GM12878 (cell line): ENCODE data around the gene CACUL1. TPM values are rescaled to one million over a fixed set of nuclear protein-coding genes. Genes with fewer than 3 reads are reported as not detected.

Source experiments
- ATAC-seq: fragments of 200-7000 bp; cut with Tn5 transposase; 3 replicates; pipeline ENCODE4 v1.9.1; 2020; ENCODE audit warnings: mild to moderate bottlenecking, moderate library complexity
- BruUV-seq: library from RNA; stranded (reverse); fragments of 400-500 nt; replicated peaks from 2 replicates; lab custom pipeline; 2021; lab: Mats Ljungman, UMichigan
- CTCF ChIA-PET: fragments of 300-600 bp; sonication (Branson Sonifier 250); formaldehyde crosslinking; extraction: SDS; loops from one replicate; lab custom pipeline; 2021; ENCODE audit warnings: inconsistent platforms; lab: Yijun Ruan, JAX
- POLR2A ChIA-PET: fragments of 350-600 bp; formaldehyde crosslinking; extraction: SDS; loops from one replicate; lab custom pipeline; 2021; ENCODE audit warnings: inconsistent platforms; lab: Charles Lee
- RAD21 ChIA-PET: fragments of 300-600 bp; sonication (Branson Sonifier 250); formaldehyde crosslinking; loops from one replicate; lab custom pipeline; 2023; ENCODE audit warnings: antibody characterized with exemption; ENCODE audit not compliant: unreplicated experiment; lab: Charles Lee
- SMC1A ChIA-PET: fragments of 300-600 bp; sonication (Branson Sonifier 250); formaldehyde crosslinking; loops from one replicate; lab custom pipeline; 2023; ENCODE audit not compliant: unreplicated experiment, uncharacterized antibody; lab: Charles Lee
- DNase-seq: peaks from one replicate; pipeline ENCODE4 v3.0.0-alpha.2; 2011; ENCODE audit warnings: low read depth, low spot score
- FAIRE-seq: peaks from 3 replicates; lab custom pipeline; 2011; peaks lifted over from hg19 to GRCh38; lab: Jason Lieb, UNC
- H2AFZ ChIP-seq: 2 replicates; pipeline ENCODE4 v1.6.0; 2011; ENCODE audit warnings: low read depth, low read length, control low read depth; ENCODE audit not compliant: control insufficient read depth
- H3K27ac ChIP-seq: 2 replicates; pipeline ENCODE4 v1.5.1; 2011; ENCODE audit warnings: control low read depth; ENCODE audit not compliant: control insufficient read depth, insufficient read depth
- H3K27me3 ChIP-seq, 2 experiments: replicated peaks in 1 of 2; 2 replicates each; pipeline versions ENCODE4 v1.6.0 to v1.6.1; 2011; ENCODE audit warnings: low read length in 1 of 2; ENCODE audit not compliant: control insufficient read depth in 2 of 2, insufficient read depth in 2 of 2
- H3K36me3 ChIP-seq, 2 experiments: 2 replicates each; pipeline ENCODE4 v1.5.1; 2011; ENCODE audit warnings: low read length in 1 of 2; ENCODE audit not compliant: control insufficient read depth in 2 of 2, insufficient read depth in 2 of 2
- H3K4me1 ChIP-seq: 2 replicates; pipeline ENCODE4 v1.6.1; 2011; ENCODE audit warnings: mild to moderate bottlenecking, low read length, moderate library complexity, mixed read lengths; ENCODE audit not compliant: control insufficient read depth, insufficient read depth
- H3K4me2 ChIP-seq: 2 replicates; pipeline ENCODE4 v1.6.0; 2011; ENCODE audit warnings: control low read depth; ENCODE audit not compliant: control insufficient read depth, insufficient read depth
- H3K4me3 ChIP-seq: fragments of 200-600 bp; sonication (generic); 2 replicates; pipeline ENCODE4 v1.5.1; 2016
- H3K79me2 ChIP-seq: 2 replicates; pipeline ENCODE4 v1.6.0; 2011; ENCODE audit warnings: low read length; ENCODE audit not compliant: control insufficient read depth, insufficient read depth
- H3K9ac ChIP-seq: 2 replicates; pipeline ENCODE4 v1.8.0; 2011; ENCODE audit warnings: low read length, control low read depth, mixed read lengths; ENCODE audit not compliant: control insufficient read depth, insufficient read depth
- H3K9me3 ChIP-seq: replicated peaks from 3 replicates; pipeline ENCODE4 v1.5.1; 2011; ENCODE audit warnings: mild to moderate bottlenecking, low read length; ENCODE audit not compliant: control insufficient read depth, insufficient read depth
- H4K20me1 ChIP-seq: 2 replicates; pipeline ENCODE4 v1.6.0; 2011; ENCODE audit not compliant: control insufficient read depth, insufficient read depth
- BRCA1 ChIP-seq: IDR thresholded peaks from 2 replicates; pipeline ENCODE4 v1.6.1; 2011; ENCODE audit warnings: low read depth, low read length, improper control_type of control experiment
- CBX5 ChIP-seq: sonication (generic); IDR thresholded peaks from 2 replicates; pipeline ENCODE4 v1.6.1; 2016; ENCODE audit warnings: low read depth, moderate library complexity, mild to moderate bottlenecking, inconsistent platforms
- CHD4 ChIP-seq: fragments of 200-600 bp; sonication (generic); IDR thresholded peaks from 2 replicates; pipeline ENCODE4 v1.6.1; 2016; ENCODE audit warnings: mild to moderate bottlenecking
- ETV6 ChIP-seq, 2 experiments: fragments of 450-650 bp in 1 of 2; IDR thresholded peaks in 1 of 2; conservative IDR thresholded peaks in 1 of 2; 2 replicates each; pipeline ENCODE4 v1.6.1; 2014; ENCODE audit warnings: antibody characterized with exemption in 1 of 2, borderline replicate concordance in 1 of 2, low read depth in 1 of 2, mild to moderate bottlenecking in 1 of 2, moderate library complexity in 1 of 2
- JUNB ChIP-seq: IDR thresholded peaks from 2 replicates; pipeline ENCODE4 v1.6.1; 2016; ENCODE audit warnings: antibody characterized with exemption, mild to moderate bottlenecking
- JUND ChIP-seq: IDR thresholded peaks from 2 replicates; pipeline ENCODE4 v1.6.1; 2012; ENCODE audit warnings: low read depth, mild to moderate bottlenecking, low read length, improper control_type of control experiment, moderate library complexity
- LARP7 ChIP-seq: fragments of 450-650 bp; IDR thresholded peaks from 2 replicates; pipeline ENCODE4 v1.6.1; 2017; ENCODE audit warnings: mild to moderate bottlenecking
- MYB ChIP-seq: fragments of 150-350 bp; IDR thresholded peaks from 2 replicates; pipeline ENCODE4 v1.6.1; 2014; ENCODE audit warnings: mild to moderate bottlenecking, low read depth, low read length, borderline replicate concordance
- NFYB ChIP-seq: IDR thresholded peaks from 2 replicates; pipeline ENCODE4 v1.6.1; 2011; ENCODE audit warnings: low read depth, mild to moderate bottlenecking, low read length, improper control_type of control experiment, moderate library complexity; ENCODE audit not compliant: insufficient read depth
- PAX8 ChIP-seq: fragments of 450-650 bp; IDR thresholded peaks from 2 replicates; pipeline ENCODE4 v1.6.1; 2017; ENCODE audit warnings: mild to moderate bottlenecking, moderate library complexity
- SPI1 ChIP-seq: IDR thresholded peaks from 2 replicates; pipeline ENCODE4 v1.6.1; 2011; ENCODE audit warnings: low read depth, mild to moderate bottlenecking, low read length, moderate library complexity, borderline replicate concordance; ENCODE audit not compliant: insufficient read depth
- TCF3 ChIP-seq: IDR thresholded peaks from 2 replicates; pipeline ENCODE4 v1.6.1; 2012; ENCODE audit warnings: low read depth, mild to moderate bottlenecking, low read length, borderline replicate concordance; ENCODE audit not compliant: insufficient read depth
- ZZZ3 ChIP-seq: IDR thresholded peaks from 2 replicates; pipeline ENCODE4 v1.6.1; 2011; ENCODE audit warnings: low read depth; ENCODE audit not compliant: control insufficient read depth, insufficient read length
- WGBS: methylation state at CpG from one replicate; pipeline ENCODE4 v1.1.6; 2016; ENCODE audit warnings: low lambda C conversion rate; ENCODE audit not compliant: insufficient replicate concordance, insufficient coverage; ENCODE audit errors: missing lambda C conversion rate; 5-methylcytosine and 5-hydroxymethylcytosine counted together
- in situ Hi-C: fragments of 300-500 bp; cut with MboI; formaldehyde crosslinking; loops from 9 replicates; pipeline ENCODE4 v1.14.3; 2018; ENCODE audit warnings: mixed read lengths
- intact Hi-C: fragments of 100-400 bp; cut with micrococcal nuclease; formaldehyde crosslinking; loops from one replicate; pipeline ENCODE4 v1.14.2; 2022; ENCODE audit not compliant: unreplicated experiment
- polyA plus RNA-seq, 11 experiments: library from polyadenylated mRNA; depleted of rRNA in 4 of 11; unstranded in 6 of 11; stranded (reverse) in 5 of 11; fragments of >200 nt; fragmentation: Nextera tagmentation in 4 of 11; fragmentation: Illumina TruSeq in 1 of 11; extraction: Ambion mirVana in 4 of 11; extraction: Trizol in 1 of 11; gene quantifications; 1 replicate in 1 of 11; 2 replicates in 10 of 11; pipeline versions ENCODE4 v1.2.1 to v1.2.3, GENCODE V29; 2011 to 2016; ENCODE audit warnings: inconsistent platforms in 2 of 11, missing spikeins in 2 of 11, low read depth in 1 of 11
- total RNA-seq, 4 experiments: library from RNA; depleted of rRNA in 3 of 4; stranded (reverse); fragments of >200 nt in 3 of 4; fragmentation: Illumina TruSeq in 1 of 4; extraction: Trizol in 1 of 4; gene quantifications; 2 replicates each; pipeline versions ENCODE4 v1.2.1 to v1.2.3, GENCODE V29; 2013 to 2021
- TF ChIP-seq, protein P1 (sequence below): fragments of 450-650 bp; IDR thresholded peaks from 2 replicates; pipeline ENCODE4 v1.6.1; 2017; ENCODE audit warnings: borderline replicate concordance
- TF ChIP-seq, protein P2 (sequence below): fragments of 450-650 bp; conservative IDR thresholded peaks from 2 replicates; pipeline ENCODE4 v1.6.1; 2017; ENCODE audit warnings: mild to moderate bottlenecking, moderate library complexity
- TF ChIP-seq, protein P3 (sequence below): IDR thresholded peaks from 2 replicates; pipeline ENCODE4 v1.6.1; 2011; ENCODE audit warnings: borderline replicate concordance, low read depth, mild to moderate bottlenecking, moderate library complexity, mixed read lengths, low read length; ENCODE audit not compliant: insufficient read depth; ENCODE audit errors: extremely low read length

The CACUL1 gene
- total and polyA plus RNA-seq, 10 of the 15 experiments (the other 5 are each of a cell fraction or from before 2014, with no cell fraction given), result 7.4 to 23.2 (median 13.0) TPM

DNA sequence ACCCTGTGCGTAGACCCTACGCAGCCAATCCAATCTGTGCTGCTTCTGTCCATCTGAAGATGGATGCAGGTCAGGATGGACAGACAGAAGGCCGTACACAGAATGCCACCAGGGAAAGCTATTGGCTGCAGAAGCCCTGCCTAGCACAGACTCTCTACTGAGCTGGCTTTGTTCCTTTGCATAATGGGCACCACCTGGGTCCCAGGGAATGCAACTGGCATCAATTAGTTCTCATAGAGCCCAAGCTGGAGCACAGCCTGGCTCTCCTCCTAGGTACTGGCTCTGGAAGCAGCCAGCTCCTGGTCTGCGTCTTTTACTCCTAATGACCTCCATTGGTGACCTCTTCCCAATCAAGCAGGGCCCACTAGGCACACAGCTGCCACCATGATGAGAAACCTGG, 26.8 kb upstream of the CACUL1 start:
- Histone ChIP-seq H2AFZ (no peak overlapping the region), H3K4me2 (no peak overlapping the region), H3K27me3 (no peaks in the 10 kb centered on the region), H3K9me3 (no peaks in the 10 kb centered on the region; the same call in 2 of the 3 replicates), H3K9ac (no peak overlapping the region), H3K27ac (no peak overlapping the region), H3K79me2 (no peaks in the 10 kb centered on the region), H4K20me1 (no peaks in the 10 kb centered on the region), H3K4me1 (no peaks in the 10 kb centered on the region), H3K36me3 (no peaks in the 10 kb centered on the region)
- no peak for DNase-seq
- BruUV-seq, result no TSS peak
- in situ Hi-C loops, result no loop called here
- WGBS, result 31% methylated on average over 4 of the region's 4 CpGs
- ChIA-PET CTCF (interaction anchor here (1.1 kb wide), 1 partner anchor 60 kb away, joined by 3 read pairs; no protein-coding TSS in a partner anchor), RAD21 (no interaction called here), SMC1A (no interaction called here)
- intact Hi-C loops, result no loop called here
- no peak for ATAC-seq
- TF ChIP-seq ZZZ3, result no peak
- no peak for TF ChIP-seq ETV6 (conservative IDR thresholded peaks at IDR 0.05 in 1 of 2, IDR thresholded peaks at IDR 0.05 in 1 of 2; ENCODE audit: borderline replicate concordance in 1 of 2, low read depth in 1 of 2)
- no peak for TF ChIP-seq TCF3
- no peak for TF ChIP-seq MYB
- TF ChIP-seq BRCA1, result no peak
- no peak for TF ChIP-seq JUND
- TF ChIP-seq, protein P1, sequence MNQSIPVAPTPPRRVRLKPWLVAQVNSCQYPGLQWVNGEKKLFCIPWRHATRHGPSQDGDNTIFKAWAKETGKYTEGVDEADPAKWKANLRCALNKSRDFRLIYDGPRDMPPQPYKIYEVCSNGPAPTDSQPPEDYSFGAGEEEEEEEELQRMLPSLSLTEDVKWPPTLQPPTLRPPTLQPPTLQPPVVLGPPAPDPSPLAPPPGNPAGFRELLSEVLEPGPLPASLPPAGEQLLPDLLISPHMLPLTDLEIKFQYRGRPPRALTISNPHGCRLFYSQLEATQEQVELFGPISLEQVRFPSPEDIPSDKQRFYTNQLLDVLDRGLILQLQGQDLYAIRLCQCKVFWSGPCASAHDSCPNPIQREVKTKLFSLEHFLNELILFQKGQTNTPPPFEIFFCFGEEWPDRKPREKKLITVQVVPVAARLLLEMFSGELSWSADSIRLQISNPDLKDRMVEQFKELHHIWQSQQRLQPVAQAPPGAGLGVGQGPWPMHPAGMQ, result no peak
- no peak for TF ChIP-seq NFYB
- TF ChIP-seq SPI1, result no peak
- no peak for TF ChIP-seq JUNB
- TF ChIP-seq LARP7, result no peak
- TF ChIP-seq, protein P2, sequence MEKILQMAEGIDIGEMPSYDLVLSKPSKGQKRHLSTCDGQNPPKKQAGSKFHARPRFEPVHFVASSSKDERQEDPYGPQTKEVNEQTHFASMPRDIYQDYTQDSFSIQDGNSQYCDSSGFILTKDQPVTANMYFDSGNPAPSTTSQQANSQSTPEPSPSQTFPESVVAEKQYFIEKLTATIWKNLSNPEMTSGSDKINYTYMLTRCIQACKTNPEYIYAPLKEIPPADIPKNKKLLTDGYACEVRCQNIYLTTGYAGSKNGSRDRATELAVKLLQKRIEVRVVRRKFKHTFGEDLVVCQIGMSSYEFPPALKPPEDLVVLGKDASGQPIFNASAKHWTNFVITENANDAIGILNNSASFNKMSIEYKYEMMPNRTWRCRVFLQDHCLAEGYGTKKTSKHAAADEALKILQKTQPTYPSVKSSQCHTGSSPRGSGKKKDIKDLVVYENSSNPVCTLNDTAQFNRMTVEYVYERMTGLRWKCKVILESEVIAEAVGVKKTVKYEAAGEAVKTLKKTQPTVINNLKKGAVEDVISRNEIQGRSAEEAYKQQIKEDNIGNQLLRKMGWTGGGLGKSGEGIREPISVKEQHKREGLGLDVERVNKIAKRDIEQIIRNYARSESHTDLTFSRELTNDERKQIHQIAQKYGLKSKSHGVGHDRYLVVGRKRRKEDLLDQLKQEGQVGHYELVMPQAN, result no peak
- TF ChIP-seq CHD4, result no peak
- no peak for TF ChIP-seq CBX5
- TF ChIP-seq, protein P3, sequence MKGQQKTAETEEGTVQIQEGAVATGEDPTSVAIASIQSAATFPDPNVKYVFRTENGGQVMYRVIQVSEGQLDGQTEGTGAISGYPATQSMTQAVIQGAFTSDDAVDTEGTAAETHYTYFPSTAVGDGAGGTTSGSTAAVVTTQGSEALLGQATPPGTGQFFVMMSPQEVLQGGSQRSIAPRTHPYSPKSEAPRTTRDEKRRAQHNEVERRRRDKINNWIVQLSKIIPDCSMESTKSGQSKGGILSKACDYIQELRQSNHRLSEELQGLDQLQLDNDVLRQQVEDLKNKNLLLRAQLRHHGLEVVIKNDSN, result no peak
- no peak for TF ChIP-seq PAX8
- TF ChIP-seq, all 136 proteins: peak for 0
- no peak for FAIRE-seq
- POLR2A ChIA-PET, result no interaction called here
- H3K4me3 ChIP-seq, result no peak overlapping the region
